GM18870 (cell line): ENCODE results near the gene VCL.
"Not testable (repeated sequence)": the region's sequence is repeated elsewhere in the genome, so short reads cannot be mapped to it uniquely, and the experiment has no call there.

Experiments
- ATAC-seq: cut with Tn5 transposase; IDR thresholded peaks from one replicate; pipeline ENCODE4 v1.9.1; 2021; ENCODE audit warnings: moderate library complexity; ENCODE audit not compliant: unreplicated experiment

VCL gene

DNA sequence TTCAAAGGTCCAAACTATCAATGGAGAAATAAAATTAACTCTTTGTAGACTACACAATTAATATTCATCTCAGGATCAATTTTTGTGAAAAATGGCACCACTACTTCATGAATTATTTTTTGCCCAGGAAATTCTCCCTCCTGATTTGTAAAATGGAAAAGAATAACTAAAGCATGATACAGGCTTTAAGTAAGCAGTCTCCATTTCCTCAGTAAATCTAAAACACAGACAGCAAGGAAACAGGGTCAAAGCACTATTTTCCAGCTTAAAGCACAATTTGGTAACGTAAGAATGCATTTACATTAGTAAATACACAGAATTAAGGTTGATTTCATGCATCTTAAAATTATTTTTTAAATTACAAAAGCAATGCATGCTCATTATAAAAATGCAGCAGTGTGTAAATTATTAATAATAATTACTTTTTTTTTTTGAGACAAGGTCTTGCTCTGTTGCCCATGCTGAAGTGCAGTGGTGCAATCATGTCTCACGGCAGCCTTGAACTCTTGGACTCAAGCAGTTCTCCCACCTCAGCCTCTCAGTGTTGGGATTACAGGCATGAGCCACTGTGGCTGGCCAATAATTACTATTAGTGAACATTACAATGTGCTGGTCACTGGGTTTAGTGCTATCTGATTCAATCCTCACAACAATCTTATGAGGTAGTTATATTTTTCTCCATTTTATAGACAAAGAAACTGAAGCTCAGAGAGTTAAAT is 26.1 kb upstream of the VCL start:
- no peak for ATAC-seq

GRCh38 chr10:73973427-73973826 is 24.5 kb upstream of the VCL start:
- ATAC-seq = no peak

DNA sequence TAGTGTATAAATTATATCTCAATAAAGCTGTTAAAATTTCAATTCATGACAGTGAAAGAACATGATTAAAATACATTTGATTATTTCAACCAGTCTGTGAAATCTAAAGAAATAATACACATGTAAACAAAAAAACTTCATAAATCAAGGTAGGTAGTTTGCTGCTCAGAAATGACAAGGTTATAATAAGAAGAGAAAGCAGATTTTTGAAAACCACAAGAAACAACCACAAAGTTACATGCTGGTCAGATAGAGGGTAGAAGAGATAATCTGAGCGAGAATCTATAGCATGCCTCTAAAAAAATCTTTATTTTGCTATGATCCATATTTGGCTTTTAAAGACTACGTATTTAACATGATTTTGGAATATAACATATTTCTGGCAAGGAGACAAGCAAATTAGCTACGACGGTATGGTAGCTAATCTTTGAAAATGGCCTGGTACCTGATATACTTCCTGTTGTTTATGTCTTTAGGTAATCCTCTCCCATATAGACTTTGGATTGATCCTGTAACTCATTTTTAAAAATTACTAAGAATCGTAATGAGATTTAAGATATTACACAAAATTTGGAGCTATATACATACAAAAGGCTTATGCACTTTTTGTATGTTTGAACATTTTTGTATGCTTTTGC is 23.5 kb upstream of the VCL start:
- ATAC-seq = no peak

DNA sequence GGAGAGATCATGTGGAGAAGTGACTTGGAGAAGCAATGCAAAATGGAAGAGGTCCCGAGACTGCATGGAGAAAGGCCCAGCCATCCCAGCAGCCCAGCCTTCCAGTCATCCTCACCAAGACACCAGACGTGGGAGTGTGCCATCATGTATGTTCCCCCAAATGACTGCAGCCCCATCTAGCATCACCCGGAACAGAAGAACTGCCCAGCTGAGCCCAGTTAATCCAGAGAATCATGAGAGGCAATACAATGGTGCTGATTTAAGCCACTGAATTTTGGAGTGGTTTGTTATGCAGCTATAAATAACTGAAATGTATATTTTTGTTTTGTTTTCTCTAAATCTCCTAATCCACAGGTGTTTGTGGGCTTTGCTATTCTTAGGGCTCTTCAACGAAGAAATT is 22.5 kb upstream of the VCL start:
- ATAC-seq = no peak

DNA sequence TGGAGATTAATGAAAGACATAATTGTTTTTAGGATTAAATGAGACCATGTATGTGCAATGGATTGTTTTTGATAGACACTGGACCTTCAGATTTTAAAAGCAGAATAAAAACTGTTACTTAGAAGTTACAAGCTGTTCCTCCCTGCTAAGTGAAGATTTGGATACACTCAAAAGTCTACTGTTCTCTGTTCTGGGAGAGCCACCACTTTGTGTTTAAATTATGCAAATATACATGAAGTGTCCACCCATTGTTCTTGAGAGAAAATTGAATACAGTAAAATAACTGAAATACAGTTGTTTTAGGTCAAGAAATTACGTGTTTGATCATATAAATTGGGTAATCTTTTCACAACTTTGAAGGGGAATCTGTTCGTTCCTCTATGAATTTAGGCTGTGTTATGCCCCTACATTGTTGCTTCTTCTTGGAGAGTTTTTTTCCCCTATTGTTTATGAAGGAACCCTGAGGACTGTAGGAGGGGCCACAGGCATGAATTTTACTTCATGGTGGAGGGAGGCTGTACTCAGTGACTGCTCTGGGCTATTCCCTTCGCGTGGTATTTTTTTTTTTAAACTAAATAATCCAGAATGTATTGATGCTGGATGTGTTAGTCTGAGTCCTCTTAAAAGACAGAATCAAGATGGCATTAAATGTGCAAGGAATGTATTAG is 18.6 kb upstream of the VCL start:
- no peak for ATAC-seq

DNA sequence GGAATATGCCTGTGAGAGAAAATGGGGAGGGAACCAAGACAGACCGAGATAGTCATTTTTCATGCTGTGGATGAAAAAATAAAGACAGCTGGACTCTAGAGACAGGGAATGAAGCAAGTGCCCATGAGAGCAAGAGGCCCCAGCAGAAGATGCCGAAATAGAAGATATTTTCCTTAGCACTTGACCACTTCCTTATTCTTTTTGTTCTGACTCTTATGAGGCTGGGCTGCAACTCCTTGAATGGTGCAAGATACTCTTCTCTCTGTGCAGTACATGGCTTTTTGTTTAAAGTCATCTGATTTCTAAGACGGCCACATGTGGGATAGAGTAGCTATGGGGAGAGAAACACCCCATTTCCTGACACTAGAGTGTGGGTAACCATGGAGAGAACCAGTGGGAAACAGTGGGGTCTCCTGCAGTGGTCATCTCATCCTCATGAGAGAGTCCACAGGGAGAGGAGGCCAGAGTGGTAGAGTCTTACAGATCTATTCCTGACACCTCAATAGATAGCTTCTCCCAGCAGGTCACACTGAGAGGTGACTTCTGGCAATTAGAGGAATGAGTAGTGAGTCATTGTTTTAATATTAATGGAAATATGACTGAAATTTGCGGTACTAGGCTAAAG is 18.0 kb upstream of the VCL start:
- no peak for ATAC-seq

DNA sequence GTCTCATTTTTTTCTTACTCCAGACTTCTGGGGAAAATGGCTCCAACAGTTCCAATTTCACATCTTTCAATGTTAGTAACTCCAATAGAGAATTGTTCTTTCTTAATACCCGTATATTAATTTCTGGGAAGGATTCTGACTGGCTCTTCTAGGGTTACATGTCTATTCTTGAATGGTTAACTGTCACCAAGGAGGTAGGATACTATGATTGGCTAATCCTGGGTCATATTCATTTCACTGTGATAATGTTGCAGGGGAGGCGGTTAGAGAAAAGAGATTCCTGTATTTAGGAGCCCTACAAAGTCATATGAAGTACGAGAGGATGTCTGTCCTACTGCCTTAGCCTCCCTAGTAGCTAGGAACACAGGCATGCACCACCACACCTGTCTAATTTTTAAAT is 16.1 kb upstream of the VCL start:
- no peak for ATAC-seq

DNA sequence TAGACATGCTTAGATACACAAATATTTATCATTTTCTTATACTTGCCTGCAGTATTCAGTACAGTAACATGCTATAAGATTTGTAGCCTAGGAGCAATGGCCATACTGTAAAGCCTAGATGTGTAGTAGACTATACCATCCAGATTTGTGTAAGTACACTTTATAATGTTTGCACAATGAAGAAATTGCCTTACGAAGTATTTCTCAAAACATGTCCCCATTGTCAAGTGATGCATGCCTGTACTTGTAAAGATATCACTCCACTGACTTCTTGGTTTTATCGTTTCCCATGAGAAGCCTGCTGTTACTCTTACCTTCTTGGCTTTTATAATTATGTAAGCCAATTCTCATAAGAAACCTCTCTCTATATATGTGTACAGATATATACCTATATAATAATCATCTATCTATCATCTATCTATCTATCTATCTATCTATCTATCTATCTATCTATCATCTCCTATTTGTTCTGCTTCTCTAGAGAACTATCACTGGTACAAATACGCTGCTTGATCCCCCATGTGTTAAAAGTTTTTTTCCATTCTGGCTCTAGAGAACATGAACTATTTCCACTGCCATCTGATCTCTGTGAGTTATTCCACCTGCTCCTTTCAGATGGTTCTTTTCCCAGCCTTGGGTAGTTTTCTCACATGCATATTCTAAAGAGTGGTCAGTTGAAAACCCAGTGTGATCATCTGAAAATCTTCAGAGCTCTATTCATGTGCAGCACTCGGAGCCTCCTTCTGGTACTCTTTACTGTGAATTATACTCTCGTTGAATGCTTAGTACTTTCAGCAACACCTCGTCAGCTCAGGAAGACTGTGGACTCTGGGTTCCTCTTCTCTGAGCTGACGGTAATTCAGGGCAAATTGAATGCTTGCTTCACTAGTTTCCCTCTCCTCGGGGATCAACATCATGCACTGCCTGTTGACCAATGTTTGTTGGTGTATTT is 14.5 kb upstream of the VCL start:
- no peak for ATAC-seq

DNA sequence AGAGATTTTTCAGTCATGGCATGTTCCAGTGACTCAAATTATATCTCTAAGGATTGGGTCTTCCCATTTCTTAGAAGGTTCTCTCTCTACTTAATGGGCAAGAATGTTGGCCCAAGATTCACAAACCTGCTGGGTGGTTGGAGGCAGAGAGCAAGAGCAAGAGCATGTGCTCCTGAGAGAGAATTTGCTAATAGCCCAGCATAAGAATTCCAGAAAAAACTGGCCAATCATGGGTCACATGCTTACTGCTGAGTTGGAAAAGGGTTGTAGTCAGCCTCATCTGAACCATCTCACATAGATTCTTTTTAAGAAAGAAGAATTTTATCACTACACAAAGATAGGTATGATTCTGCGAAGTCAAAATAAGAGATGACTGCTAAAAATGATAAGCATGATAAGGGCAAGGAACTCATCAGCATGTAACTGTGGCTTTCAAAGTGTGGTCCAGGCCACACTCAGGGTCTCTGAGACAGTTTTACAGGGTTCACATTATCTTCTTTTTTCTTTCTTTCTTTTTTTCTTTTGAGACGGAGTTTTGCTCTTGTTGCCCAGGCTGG is 8.2 kb upstream of the VCL start:
- no peak for ATAC-seq

DNA sequence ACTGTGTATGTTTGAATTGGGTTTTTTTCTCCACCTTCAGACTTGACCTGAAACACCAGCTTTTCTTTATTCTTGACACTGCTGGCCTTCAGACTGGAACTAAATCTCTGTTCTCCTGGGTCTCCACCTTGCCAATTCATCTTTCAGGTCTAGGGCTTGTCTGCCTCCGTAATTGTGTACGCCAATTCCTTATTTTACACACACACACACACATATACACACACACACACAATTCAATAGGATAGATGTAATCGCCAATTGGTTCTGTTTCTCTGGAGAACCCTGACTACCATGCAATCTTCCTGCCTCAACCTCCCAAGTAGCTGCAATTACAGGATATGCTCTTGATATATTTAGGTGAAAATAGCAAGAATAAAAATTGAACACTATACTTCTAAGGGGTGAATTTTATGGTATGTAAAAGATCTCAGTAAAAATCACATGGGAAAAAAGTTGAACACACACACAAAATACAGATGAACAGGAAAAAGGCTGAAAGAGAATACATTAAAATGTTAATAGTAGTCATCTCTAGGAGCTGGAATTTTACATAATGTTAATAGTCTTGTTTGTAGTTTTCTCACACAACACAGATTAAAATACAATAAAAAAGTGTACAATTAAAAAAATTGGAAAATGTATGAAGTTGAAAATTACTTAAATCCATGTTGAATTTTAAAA is 6.6 kb upstream of the VCL start:
- ATAC-seq = no peak

DNA sequence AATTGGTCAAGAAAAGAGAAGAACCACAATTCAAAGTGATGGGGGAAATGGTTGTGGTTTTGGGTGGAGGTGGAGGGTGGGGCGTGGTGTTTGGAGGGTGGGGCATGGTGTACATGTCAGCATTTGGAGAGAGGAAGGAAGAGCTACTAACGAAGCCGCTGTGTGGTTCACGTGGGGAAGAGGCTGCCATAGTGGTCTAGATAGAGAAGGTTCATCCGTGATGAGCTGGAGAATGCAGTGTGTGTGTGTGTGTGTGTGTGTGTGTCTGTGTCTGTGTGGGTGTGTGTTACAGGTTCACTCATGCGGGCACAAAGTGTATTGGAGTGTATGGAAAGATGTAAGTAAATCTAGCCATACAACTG is 6.1 kb upstream of the VCL start:
- ATAC-seq = no peak

GRCh38 chr10:73992899-73993788 is 4.8 kb upstream of the VCL start:
- ATAC-seq = no peak

GRCh38 chr10:73995035-73995358 is 2.9 kb upstream of the VCL start:
- ATAC-seq = no peak

GRCh38 chr10:73997461-73997786 is 492 bp upstream of the VCL start:
- no peak for ATAC-seq

GRCh38 chr10:73998623-73998928 is 660 bp downstream of the VCL start:
- ATAC-seq = no peak

DNA sequence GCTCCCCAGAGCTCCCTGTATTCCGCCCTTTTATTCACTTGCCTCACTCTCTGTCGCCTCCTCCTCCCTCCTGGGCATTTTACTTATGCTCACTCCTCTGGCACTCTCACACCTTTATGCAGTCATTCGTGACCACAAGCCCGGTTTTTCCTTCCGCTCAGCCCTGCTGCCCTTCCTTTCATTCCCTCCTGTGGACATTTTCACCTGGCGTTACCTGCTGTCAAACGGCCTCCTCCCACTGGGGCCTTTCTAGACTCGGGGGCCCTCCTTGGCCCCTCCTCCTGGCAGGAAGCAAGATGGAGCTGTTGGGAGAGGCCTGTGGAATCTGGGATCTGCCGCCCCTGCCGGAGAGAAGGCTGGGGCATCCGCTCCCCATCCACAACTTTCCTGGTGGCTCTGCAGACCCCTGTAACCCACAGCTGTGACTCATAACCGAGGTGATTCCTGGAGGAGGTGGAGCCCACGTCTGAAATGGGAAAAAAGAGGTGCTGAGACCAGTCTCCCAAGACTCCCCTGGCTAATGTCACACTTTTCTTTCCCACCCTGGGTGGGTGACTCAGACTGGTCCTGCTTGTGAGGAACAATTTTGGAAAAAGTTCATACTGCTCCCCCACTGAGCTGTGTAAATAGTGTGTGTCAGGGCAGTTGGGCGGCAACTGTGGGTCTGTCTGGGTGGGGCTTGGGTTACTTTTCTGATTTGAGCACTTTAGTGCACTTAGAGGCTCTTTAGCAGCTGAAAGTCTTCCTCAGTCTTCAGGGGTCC is 1.2 kb downstream of the VCL start:
- no peak for ATAC-seq

GRCh38 chr10:73999703-74000102 is 1.8 kb downstream of the VCL start:
- ATAC-seq = no peak

GRCh38 chr10:74000244-74000643 is 2.3 kb downstream of the VCL start:
- ATAC-seq = not testable (repeated sequence)
